NCI-H2171 treated with DMSO at 0.1 percent for 48 hours (cell line): ENCODE results near the gene CBFA2T2.
"Not testable (repeated sequence)": the region's sequence is repeated elsewhere in the genome, so short reads cannot be mapped to it uniquely, and the experiment has no call there.

Experiments
- DNase-seq: peaks from one replicate; lab custom pipeline; 2025; lab: John Stamatoyannopoulos, UW

Gene CBFA2T2

GRCh38 chr20:33573268-33573667 is 83.4 kb downstream of the CBFA2T2 start:
- DNase-seq, result not testable (repeated sequence)

GRCh38 chr20:33575282-33575681 is 85.4 kb downstream of the CBFA2T2 start:
- no peak for DNase-seq

GRCh38 chr20:33576432-33577125 is 86.7 kb downstream of the CBFA2T2 start:
- DNase-seq, result peak; percentile 89

- peak; percentile 35 for DNase-seq
Measured at GRCh38 chr20:33578510-33578909, 88.6 kb downstream of the CBFA2T2 start.

GRCh38 chr20:33583143-33583542 is 93.2 kb downstream of the CBFA2T2 start:
- no peak for DNase-seq

GRCh38 chr20:33584976-33585375 is 95.1 kb downstream of the CBFA2T2 start:
- no peak for DNase-seq

- DNase-seq, result no peak
Measured at GRCh38 chr20:33585413-33585812, 95.5 kb downstream of the CBFA2T2 start.

GRCh38 chr20:33589059-33589458 is 99.2 kb downstream of the CBFA2T2 start:
- no peak for DNase-seq

GRCh38 chr20:33591901-33592300 is 102.0 kb downstream of the CBFA2T2 start:
- not testable (repeated sequence) for DNase-seq

GRCh38 chr20:33594743-33595142 is 104.8 kb downstream of the CBFA2T2 start:
- DNase-seq, result peak; percentile 83

- DNase-seq, result no peak
Measured at GRCh38 chr20:33600414-33600813, 110.5 kb downstream of the CBFA2T2 start.

- DNase-seq, result no peak
Measured at GRCh38 chr20:33600981-33601380, 111.1 kb downstream of the CBFA2T2 start.

GRCh38 chr20:33601861-33602260 is 112.0 kb downstream of the CBFA2T2 start:
- peak; percentile 51 for DNase-seq

- no peak for DNase-seq
Measured at GRCh38 chr20:33602826-33603590, 113.1 kb downstream of the CBFA2T2 start.

- DNase-seq, result peak; percentile 41
Measured at GRCh38 chr20:33604084-33604990, 114.4 kb downstream of the CBFA2T2 start.

GRCh38 chr20:33604991-33605370 is 115.1 kb downstream of the CBFA2T2 start:
- no peak for DNase-seq

- no peak for DNase-seq
Measured at GRCh38 chr20:33606118-33606771, 116.3 kb downstream of the CBFA2T2 start.

- DNase-seq, result no peak
Measured at GRCh38 chr20:33609504-33609903, 119.6 kb downstream of the CBFA2T2 start.

GRCh38 chr20:33611106-33611505 is 121.2 kb downstream of the CBFA2T2 start:
- DNase-seq, result no peak

- DNase-seq, result no peak
Measured at GRCh38 chr20:33612001-33612400, 122.1 kb downstream of the CBFA2T2 start.

- no peak for DNase-seq
Measured at GRCh38 chr20:33621717-33622400, 132.0 kb downstream of the CBFA2T2 start.
